ENCODE results near the gene TNFSF8. TPM values are rescaled to one million over a fixed set of nuclear protein-coding genes. Genes with fewer than 3 reads are reported as not detected.

TNFSF8 gene
- polyA plus RNA-seq, 3 donors = 0.30 to 0.67 (median 0.33) TPM

DNA sequence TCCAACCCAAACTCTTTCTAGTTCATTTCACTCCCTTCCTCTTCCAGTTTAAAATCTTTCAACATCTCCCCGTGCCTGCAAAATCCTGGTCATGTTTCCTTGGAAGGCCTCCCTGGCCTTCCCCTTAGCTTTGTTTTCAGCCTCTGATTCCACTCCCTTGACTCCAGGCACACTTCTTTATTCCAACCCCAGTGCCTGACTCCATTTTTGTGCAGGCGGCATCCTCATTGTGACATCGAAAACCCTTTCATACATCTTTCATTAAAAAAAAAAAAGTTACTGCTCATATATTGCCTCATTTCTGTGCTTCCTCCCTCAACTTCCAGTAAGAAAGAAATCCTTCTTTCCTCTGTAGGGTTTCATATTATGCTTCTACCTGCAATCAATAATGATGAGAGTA is 7.1 kb upstream of the TNFSF8 start:
- DNase-seq = no peak

DNA sequence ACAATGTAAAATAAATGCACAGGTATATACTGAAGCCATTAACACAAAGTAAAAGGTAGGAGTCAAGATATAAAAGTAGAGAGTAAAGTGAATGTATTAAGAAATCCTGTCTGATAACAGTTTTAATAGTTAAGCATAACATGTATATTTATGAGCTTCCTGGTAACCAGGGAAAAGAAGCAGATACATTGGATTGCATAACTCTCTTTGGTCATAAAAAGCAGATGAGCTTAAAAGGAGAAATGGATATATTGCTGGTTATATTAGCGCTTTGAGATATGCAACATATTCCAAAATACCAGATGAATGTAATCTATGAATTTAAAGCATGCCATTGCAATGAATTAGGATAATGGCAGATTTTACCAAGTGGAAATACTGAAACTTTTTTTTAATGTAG is 6.2 kb upstream of the TNFSF8 start:
- no peak for DNase-seq

- DNase-seq = no peak
Observed at GRCh38 chr9:114935119-114935518, 4.7 kb upstream of the TNFSF8 start.

DNA sequence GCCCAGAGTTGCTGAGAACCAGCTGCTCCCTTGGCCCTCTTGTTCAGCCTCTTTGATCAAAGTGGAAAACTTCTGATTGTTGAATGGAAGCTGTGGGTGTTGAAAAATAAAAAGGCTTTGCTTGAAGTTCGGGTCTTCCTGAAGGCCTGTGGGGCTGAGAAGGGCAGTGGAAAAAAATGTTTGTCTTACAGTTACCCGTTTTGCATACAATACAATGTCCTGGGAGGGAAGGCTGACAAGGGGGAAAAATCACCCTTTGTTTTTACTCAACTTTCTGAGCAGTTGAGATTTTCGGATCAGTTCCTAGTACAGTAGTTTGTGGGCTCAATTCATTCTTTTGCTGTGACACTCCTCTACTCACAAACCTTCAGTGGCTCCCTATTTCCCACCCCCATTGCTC is 2.1 kb upstream of the TNFSF8 start:
- DNase-seq = no peak

DNA sequence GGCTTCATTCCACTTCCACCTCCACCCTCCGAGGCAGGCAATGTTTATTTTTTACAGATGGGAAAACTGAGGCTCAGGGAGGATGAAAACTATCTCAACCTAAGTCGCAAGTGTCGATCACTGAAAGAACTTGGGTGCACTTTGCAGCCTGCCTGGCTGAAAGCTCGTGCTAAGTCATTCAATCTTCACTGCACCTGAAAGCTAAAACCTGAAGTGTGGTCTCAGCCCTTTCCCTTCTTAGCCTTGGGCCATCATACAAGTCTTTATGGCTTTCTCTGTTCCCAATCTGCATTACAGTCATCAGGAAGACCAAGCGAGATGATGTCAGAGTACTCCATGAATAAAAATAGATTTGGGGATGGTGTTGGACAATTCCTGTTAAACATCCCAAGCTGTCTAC is 1.0 kb upstream of the TNFSF8 start:
- DNase-seq = no peak

DNA sequence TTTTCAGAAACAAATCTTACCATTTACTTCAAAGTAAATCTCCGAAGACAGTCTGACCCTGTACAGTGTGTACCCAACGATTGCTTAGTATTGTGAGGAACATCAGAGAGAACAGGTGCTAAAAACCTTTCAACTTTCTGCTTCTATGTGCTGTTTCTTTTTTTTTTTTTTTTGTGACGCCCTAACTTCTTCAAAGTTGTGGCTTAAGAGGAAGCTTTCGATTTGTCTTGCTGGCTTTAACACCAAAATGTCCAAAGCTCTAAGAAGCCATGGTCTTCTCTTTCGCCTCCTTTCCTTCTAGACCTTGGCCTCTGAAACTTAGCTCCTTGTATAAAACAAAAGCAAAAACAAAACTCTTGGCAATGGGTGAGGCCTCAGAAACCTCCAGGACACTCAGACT is 1.2 kb downstream of the TNFSF8 start:
- no peak for DNase-seq

GRCh38 chr9:114928671-114929070 is 1.7 kb downstream of the TNFSF8 start:
- DNase-seq = no peak

DNA sequence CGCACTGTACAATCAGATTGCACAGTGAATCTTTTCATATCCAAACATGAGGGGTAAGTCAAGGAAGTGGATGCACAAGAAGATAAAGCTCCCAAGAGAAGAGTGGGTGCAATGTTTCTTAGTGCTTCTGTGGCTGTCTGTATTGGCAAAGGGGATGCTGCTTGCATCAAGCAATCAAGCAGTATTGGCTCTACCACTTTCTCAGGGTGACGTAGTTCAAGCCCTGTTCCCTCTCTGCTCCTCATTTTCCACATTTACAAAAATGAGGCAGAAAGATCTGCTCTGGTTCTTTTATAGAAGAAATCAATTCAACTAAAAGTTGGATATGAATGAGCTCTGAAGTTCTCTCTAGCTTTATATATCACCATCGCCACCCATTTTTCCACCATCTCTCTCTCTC is 2.3 kb downstream of the TNFSF8 start:
- no peak for DNase-seq

DNA sequence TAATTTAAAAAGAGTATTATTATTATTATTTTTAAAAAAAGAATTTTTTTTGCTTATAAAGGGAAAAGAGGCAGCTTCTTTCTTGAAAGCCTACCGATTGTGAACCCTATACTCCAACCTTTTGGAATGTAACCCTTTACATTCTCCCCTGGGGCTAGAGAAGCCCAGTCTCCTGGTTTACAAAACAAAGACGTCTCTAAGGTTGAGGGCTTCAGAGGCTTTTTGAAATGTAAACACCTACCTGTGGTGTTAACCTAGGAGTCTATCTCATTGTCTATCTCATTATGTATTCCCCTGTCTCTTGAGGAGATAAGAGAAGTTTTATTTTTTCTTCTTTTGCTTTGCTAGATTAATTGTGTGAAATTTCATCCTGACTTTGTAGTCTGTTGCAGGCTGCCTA is 4.7 kb downstream of the TNFSF8 start:
- DNase-seq = no peak

DNA sequence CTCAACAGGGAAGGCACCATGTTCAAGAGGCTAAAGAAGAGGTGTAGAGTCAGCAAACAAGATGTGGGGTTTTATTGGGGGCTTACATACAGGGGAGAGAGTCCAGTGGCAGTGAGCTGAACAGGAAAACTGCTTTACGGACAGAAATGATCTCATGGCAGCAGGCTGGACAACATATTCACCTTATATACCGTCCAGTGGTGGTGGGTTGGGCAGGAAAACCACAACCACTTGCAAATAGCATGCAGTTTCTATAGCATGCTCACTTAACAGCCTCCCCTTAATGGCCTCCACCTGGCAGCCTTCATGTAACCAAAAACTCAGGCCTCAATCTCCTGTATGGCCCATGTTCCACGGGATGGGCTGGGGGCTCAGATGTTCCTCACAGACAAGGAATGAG is 5.4 kb downstream of the TNFSF8 start:
- DNase-seq = no peak

- DNase-seq = no peak
Observed at GRCh38 chr9:114924327-114924726, 6.1 kb downstream of the TNFSF8 start.

DNA sequence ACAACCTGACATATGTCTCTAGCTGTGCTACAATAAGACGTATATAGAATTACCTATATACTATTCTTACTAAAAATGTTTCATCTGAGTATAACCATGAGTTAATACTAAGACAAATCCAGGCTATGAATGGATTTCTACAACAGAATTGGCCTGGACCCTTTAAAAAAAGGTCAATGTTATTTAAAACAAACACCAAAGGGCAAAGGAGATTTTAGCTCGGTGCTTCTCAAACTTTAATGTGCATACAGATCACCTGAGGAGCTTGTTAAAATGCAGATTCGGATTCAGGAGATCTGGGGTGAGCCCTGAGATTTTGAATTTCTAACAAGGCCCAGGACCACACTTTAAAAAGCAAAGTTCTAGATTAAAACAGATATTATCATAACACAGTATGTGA is 6.5 kb downstream of the TNFSF8 start:
- no peak for DNase-seq

GRCh38 chr9:114921171-114921570 is 9.2 kb downstream of the TNFSF8 start:
- DNase-seq = no peak

DNA sequence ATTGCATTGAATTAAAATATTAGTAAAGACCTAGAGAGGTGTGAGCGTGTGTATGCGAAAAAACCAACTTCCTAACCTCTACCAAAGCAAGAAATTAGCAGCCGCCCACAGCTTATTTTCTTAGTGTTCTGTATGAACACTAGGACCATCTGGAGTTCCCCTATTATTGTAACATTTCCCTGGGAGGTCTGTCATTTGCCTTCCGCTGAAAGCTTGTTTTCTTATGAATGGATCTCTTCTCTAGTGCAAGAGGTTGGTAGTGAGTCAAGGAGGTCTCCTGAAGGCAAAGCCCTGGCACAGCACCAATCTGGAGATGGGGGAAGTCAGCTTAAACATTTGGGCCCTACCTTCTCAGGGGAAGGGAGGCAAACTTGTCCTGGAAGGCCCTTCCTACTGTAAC is 10.8 kb downstream of the TNFSF8 start:
- DNase-seq = no peak

DNA sequence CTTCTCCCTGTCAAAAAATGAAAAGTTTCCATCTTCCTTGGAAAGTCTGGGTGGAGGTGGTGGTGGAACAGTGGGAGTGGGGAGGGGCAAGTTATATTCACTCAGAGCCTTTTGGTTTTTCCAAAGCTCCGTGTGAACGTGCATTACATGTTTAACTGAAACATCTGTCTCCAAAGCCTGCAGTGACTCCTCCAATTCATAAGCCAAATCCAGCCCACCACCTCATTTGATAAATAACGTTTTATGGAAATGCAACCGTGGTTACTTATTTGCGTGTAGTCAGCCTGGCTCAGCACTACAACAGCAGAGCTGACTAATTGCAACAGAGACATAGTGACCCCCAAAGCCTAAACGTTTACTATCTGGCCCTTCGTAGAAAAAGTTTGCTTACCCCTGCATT is 13.9 kb downstream of the TNFSF8 start:
- DNase-seq = no peak

- DNase-seq = no peak
Observed at GRCh38 chr9:114914139-114914538, 16.3 kb downstream of the TNFSF8 start.

DNA sequence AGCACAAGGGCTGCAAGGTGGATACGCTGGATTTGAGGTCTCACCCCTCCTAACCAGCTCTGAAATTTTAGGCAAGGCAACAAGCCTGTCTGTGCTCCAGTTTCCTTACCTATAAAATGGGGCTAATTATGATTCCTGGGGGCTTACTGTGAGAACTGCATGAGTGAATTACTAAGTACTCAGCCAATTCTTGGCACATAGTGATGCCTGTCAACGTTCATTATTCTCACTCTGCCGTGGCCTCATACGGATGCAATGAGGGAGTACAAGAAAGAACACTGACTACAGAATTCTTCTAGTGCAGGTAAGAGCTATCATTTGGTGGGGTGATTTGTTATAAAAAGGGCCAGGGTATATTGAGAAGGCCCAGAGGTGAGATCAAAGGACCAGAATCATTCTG is 16.7 kb downstream of the TNFSF8 start:
- DNase-seq = no peak

DNA sequence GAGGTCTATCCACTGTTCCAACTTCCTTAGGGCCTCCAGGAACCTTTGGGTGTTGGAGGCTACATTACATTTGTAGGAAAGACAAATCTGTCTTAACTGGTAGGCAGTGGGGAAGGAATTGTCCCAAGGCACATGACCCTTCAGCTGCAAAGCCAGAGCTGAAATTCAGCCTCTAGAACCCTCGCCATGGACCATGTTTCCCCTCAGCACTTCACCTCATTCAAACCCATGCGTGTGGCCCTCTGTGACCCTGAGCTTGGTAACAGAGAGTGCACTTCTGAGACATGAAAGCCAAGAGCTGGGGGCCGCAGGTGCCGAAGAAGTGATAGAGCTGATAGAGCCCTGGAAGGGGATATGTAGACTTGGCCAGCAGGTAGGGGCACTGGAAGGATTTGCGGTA is 17.2 kb downstream of the TNFSF8 start:
- no peak for DNase-seq

DNA sequence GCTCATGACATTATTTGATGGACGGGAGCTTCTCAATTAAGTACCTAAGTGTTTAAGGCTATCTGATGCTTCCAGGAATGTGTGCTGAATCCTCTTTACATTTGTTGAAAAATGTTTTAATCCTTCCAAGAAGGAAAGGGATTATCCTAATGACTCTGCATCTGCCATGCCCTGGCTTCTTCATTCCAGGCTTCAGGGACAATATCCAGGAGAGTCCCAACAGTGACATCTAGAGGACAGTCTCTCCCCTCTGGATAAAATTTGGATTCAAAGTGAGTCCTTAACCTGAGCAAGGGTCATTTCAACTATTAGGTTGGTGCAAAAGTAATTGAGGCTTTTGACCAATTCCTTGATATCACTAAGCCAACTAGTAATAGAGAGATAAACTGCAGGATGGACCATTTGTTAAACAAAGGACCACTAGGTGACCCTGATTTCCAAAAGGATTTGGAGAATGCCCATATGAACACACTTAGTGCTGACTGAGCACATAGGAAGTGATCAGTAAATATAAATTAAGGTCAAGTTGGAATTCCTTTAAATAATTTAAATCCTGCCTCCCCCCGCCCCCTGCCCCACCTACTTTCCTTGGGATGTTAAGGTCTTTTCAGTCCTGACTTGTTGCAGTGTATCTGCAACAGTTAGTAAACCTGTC is 19.1 kb downstream of the TNFSF8 start:
- DNase-seq = peak; percentile 43

DNA sequence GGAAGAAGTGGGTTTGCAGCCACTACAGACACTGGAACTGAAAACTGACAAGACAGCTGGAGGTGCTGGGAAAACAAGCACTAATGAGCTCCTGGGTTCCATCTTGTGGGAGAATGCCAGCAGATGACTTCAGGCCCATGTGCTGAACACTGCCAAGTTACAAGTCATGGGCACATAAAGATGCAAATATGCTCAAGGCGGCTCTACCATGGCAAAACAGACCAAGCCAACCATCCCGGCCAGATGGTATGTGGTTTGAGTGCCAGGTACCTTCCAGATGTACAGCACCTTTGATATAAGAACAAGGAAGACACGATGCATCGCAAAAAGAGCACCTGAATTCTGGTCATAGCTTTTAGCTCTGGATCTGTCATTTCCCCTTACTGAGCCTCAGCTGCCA is 19.9 kb downstream of the TNFSF8 start:
- DNase-seq = no peak

DNA sequence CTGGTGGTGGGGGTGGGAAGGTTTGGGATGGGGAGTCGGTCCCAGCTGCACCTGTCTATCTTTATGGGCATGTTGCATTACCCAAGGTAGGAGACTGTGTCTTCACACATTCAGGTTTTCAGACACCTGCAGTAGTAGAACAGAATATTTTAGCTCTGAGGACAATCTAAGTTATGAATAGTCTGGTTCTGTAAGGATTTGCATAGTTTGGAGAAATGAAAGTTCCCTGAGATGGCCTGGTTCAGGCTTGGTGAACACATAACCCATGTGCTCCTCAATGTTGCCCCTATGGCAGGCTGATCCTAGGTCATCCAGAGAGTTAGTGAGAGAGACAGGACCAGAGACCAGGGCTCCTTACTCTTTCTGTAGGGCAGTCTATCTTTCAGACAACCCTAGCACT is 20.7 kb downstream of the TNFSF8 start:
- DNase-seq = no peak

DNA sequence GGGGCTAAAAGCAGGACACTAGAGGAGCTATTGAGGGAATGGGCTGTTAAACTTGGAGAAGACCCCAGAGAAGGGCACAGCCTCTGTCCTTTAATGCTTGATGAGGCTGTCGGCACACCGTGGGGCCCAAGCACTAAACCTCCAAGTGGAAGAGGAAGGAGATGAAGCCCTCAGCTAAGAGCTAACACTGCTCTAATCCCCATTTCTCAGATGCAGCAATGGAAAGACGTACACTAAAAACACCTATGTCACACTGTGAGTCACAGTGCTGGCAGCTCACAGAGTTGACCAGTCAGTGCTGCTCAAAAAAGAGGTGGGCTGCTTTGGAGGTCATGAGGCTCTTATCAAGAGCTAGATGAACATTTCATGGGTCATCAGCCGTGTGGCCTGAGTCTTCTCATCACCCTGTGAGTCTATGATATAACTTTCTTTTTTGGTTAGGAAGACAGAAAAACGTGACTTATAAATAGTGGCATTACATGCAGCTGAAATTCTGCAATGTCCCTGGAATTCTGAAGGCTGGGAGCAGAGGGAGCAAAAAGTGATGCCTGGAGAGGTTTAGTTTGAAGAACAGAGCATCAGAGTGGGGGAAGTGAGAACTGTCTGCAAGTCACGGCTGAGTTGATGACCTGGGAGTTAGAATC is 21.5 kb downstream of the TNFSF8 start:
- no peak for DNase-seq

GRCh38 chr9:114908104-114908622 is 22.2 kb downstream of the TNFSF8 start:
- no peak for DNase-seq

Measured in renal pelvis (tissue), 4 donors.